Measurements from ENCODE around the gene IFI35.
"Not testable (repeated sequence)": the region's sequence is repeated elsewhere in the genome, so short reads cannot be mapped to it uniquely, and the experiment has no call there.

IFI35 gene

DNA sequence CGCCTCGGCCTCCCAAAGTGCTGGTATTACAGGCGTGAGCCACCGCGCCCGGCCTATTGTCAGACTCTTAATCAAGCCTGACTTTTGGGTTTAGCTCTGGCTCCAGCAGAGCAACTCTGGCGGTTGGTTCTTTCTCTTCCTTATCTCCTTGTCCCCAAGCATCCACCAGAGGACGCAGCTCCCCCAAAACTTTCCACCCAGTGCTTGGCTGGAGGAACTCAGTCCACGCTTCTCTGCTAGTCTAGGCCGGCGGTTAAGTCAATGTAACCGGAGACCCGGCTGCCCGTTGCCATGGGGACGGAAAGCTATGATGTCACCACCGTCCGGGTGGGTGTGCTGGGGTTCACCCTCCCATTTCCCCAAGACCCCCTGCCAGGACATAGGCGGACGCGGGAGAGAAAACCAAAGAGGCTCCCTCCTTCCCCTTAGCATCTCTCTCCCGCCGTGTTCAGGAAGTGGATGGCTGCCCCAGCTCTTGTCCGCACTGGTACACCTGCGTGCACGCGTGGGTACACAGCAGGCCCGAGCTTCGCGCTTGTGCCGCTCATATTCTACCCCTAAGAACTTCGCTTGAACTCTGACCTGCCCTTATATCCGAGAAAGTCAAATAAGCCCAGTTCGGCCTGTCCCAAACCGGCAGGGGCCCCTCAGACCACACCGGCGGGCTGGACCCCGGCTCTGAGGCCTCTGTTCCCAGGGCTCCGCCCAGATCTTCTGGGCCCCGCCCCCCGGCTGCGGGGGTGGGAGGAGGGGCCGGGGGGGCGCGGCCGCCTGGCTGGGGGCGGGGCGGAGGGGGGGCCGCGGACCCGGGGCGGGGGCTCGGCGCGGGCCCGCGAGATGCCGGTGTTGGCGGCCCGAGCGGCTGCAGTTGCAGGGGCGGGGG, 18.1 kb downstream of the IFI35 start, which contains the start of gene RND2:
RND2 (plus strand) TSS at position 825 of the 883 bp plus-strand sequence. CDS start 117 bp downstream, outside the sequence.
- peak; percentile 94 for DNase-seq

DNA sequence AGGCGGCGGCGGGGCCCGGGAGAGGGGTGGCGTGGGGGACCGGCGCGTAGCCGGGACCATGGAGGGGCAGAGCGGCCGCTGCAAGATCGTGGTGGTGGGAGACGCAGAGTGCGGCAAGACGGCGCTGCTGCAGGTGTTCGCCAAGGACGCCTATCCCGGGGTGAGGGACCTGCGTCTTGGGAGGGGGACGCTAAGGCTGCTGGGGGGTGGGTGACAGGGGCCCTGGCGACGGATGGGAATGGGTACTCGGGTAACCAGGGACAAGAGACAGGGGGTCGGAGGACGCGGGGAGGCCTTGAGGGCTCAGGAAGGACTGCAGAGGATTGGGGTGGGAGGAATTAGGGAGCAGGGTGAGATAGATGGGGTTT, 18.7 kb downstream of the IFI35 start:
- DNase-seq: no peak

DNA sequence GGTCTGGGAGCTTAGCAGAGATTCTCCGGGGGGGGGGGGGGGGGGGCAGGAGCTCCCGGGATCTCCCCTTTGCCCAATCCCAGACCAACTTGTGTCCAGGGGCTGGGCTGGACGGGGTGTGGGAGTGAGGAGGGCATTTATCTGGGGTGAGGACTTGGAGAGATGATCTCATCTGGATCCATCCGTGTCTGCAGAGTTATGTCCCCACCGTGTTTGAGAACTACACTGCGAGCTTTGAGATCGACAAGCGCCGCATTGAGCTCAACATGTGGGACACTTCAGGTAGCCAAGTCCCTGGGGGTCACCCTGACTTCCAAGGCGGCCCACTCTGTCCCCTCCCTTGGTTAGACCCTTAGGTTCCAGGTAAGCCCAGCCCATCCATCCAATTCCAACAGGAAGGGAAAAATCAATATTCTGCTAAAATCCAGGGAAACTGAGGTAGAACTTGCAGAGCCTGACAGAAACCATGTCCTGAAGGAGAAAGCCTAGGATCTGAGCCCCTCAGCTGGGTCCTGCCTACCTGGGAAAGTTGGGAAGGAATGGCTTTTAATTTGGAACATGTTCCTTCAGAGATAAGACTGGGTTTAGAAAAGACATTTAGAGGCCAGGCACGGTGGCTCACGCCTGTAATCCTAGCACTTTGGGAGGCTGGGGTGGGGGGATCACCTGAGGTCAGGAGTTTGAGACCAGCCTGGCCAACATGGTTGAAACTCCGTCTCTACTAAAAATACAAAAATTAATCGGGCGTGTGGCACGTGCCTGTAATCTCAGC, 19.4 kb downstream of the IFI35 start:
- no peak for DNase-seq

DNA sequence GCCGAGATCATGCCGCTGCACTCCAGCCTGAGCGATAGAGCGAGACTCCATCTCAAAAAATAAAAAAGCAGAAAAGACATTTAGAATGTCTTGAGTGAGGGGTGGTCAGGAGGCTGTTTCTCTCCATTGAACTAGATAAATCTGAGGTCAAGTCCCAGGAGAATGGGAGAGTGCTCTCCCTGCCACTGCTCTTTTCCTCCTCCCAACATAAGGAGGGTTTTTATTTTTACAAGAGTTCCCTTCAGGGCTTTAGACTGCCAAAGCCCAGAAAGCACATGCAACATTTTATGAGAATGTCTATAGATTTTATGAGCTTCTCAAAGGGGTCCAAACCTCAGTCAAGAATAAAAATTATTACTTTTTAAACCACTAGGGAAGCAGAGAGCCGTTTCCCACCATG, 20.0 kb downstream of the IFI35 start:
- no peak for DNase-seq

GRCh38 chr17:43027091-43028032, 20.8 kb downstream of the IFI35 start:
- no peak for DNase-seq

DNA sequence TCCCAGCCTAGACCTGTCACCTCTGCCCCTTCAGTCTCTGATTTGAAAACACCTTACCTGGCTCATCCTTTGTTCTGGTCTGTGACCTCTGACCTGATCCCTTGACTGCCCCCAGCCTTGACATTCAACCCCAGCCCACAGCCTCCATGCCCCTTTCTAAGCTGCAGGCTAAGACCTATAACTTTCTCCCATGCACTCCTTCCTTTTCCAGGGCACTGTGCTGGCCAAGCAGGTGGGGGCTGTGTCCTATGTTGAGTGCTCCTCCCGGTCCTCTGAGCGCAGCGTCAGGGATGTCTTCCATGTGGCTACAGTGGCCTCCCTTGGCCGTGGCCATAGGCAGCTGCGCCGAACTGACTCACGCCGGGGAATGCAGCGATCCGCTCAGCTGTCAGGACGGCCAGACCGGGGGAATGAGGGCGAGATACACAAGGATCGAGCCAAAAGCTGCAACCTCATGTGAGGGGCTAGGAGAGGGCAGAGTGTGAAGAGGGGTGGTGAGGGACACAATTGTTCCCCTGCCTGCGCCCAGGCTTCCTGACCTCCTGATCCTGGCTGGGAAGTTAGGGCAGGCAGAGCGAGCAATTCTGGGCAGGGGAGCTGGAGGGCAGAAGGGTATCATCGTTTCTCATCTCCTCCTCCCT, 21.8 kb downstream of the IFI35 start:
- DNase-seq: no peak

DNA sequence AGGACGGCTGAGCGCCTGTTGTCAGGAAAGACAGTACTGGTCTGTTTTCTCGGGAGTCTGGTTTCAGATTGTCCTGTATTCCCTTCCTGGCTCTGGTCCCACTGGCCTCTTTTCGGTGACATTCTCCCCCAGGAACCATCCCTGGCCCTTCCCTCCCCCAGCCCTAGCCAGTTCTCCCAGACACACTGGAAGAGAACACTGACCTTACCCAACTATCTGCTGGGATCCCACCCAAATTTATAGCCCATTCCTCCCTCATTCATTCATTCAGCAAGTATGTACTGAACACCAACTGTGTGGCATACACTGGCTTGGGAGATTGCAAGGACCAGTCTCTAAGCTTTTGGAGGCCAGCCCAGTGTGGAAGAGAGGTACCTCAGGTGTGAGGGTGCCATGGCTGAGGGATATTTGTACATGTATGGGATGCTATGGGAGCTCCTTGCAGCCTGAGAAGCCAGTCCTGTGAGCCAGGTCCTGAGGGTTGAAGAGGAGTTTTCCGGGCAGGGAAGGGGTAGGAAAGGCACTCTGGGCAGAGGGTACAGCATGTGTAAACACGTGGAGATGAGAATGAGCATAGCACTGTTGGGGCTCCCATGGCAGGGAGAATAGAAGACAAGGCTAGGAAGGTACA, 23.7 kb downstream of the IFI35 start:
- DNase-seq: no peak

GRCh38 chr17:43031666-43032065, 25.1 kb downstream of the IFI35 start:
- no peak for DNase-seq

GRCh38 chr17:43033948-43034881, 27.6 kb downstream of the IFI35 start:
- DNase-seq: peak; percentile 63

DNA sequence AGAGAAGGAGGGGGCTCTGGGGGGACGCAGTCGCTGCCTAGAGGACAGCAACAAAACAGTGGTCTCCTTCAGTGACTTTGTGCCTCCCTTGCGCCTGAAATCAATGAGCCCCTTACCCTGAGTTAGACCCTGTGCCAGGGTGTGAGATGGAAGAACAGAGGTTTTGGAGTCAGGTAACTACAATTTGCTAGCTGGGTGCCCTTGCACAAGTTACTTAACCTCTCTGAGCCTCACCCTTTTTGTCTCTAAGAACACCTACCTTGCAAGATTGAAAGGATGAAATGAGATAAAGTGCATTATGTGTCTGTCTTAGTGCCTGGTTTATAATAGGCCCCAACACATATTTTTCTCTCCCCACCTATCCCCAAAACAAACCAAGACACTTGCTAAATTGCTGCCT, 28.3 kb downstream of the IFI35 start:
- no peak for DNase-seq

DNA sequence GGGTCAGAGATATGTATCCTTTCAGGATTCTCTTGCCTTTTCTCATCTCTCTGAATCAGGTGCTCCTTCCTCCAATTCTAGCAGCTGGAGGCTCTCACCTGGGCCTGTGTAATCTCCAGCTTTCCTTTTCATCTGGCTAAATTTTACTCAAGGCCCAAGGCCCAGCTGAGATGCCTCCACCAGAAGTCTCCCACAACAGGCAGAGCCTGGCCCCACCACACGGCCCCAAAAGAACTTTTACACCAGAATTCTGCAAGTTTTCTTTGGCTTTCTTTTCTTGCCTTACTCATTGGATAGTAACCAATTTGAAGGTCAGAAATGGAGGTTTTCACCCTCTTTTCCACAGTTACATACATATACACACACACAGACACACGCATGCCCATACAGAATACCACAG, 33.1 kb downstream of the IFI35 start:
- DNase-seq: no peak

DNA sequence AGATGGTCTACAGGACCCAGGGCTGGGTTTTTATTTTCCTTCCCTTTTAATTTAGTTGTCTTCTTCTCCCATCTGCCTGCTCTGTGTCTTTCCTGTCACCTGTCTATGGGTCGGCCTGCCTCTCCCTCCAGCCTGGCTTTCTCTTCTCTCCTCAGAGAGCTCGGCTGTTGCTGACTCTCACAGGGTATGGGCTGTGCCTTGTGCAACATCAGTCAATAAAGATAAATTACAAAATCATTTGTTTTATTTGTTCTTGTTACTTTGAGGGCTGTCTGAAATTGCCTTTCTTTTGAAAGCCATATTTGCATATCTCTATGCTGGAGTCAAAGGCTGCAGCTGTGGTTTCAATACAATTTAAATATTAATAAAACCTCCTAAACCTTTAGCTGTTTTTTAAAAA, 34.1 kb downstream of the IFI35 start:
- no peak for DNase-seq

DNA sequence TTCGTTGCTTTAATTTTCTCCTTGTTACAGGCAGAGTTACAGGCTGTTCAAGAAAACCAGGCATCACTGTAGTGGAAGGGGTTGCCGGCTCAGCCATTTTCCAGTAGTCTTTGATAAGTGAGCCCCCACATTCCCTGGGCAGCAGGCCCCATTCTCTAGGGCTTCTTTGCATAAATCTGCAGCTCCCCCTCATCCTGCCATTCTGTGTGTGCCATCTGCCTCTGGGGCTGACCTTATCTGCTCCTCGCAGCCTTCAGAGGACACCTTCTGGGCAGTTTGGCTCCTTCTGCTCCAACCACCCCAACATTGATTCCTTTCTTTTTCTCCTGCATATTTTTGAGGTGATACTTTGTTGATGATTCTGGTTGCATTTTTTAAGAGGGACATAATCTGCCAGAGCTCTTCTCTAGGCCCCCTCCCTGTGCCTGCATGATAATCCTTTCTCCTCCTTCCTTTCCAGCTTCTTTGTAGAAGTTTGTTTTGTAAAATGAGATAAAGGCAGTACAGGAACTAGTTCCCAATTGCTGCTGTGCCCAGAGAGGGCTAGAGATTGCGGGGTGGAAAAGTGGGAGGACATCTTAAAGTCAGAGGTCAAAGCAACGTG, 35.5 kb downstream of the IFI35 start:
- no peak for DNase-seq

- DNase-seq: no peak
Observed at GRCh38 chr17:43043307-43043706, 36.7 kb downstream of the IFI35 start.

DNA sequence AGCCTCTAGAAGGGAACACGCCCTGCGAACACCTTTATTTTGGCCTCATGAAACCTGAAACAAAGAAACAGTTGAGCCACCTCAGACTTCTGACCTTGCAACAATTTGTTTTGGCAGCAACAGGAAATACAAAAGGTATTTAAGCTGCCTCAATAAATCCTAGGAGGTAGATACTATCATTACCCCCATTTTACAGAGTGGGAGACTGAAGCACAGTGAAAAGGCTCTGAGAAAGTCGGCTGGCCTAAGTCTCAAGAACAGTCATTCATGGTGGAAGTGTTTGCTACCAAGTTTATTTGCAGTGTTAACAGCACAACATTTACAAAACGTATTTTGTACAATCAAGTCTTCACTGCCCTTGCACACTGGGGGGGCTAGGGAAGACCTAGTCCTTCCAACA, 37.4 kb downstream of the IFI35 start:
- no peak for DNase-seq

- DNase-seq: no peak
Observed at GRCh38 chr17:43051969-43052368, 45.4 kb downstream of the IFI35 start.

DNA sequence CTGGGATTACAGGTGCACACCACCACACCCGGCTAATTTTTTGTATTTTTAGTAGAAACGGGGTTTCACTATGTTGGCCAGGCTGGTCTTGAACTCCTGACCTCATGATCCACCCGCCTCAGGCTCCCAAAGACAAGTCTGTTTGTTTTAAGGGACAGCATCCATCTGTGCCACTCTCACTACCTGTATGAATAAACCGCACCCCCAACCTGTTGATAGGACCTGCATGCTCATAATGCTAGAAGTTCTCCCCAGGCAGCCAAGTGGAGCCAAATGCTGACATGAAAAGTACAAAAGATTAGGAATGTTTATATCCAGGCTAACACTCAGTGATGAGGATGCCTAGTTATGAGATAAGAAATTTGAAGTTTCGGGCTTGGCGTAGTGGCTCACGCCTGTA, 46.4 kb downstream of the IFI35 start:
- not testable (repeated sequence) for DNase-seq

DNA sequence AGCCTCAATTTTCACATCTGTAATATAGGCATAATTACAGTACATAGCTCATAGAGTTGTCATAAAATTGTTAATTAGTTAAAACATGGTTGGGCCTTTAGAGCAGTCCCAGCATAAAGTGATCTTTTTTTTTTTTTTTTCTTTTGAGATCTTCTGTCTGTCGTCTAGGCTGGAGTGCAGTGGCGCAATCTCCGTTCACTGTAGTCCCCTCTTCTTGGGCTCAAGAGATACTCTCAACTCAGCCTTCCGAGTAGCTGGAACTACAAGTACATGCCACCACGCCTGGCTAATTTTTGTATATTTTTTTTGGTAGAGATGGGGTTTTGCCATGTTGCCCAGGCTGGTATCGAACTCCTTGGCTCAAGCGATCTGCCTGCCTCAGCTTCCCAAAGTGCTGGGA, 49.5 kb downstream of the IFI35 start:
- DNase-seq: no peak

- no peak for DNase-seq
Observed at GRCh38 chr17:43062984-43063638, 56.5 kb downstream of the IFI35 start.

Measured in NCI-H1694 (cell line).